Bone marrow (tissue), 2 donors: ENCODE results near the gene COG6.

ENCODE experiments used
- DNase-seq, 2 donors: peaks; one replicate each; lab custom pipeline; 2025; lab: John Stamatoyannopoulos, UW

Gene COG6

GRCh38 chr13:39770221-39771090 lies 115.0 kb downstream of the COG6 start:
- no peak for DNase-seq

DNA sequence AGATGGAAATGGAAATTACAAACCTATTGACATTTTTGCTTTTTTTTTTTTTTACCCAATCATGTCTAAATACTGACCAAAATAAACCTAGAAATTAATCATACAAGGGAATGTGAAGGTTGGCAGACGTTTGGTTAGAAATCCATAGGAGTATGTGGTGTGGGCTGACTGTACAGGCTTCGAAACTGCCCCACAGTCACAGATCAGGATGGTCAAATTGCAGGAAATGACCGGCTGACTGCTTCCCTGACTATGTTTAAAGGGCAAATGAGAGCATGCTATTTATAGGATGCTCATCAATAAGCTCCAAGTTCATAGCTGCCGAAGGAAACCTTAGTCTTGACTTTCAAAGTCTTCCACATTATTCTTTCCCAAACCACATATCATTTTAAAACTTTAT lies 118.4 kb downstream of the COG6 start:
- no peak for DNase-seq

GRCh38 chr13:39776439-39776838 lies 121.0 kb downstream of the COG6 start:
- no peak for DNase-seq

DNA sequence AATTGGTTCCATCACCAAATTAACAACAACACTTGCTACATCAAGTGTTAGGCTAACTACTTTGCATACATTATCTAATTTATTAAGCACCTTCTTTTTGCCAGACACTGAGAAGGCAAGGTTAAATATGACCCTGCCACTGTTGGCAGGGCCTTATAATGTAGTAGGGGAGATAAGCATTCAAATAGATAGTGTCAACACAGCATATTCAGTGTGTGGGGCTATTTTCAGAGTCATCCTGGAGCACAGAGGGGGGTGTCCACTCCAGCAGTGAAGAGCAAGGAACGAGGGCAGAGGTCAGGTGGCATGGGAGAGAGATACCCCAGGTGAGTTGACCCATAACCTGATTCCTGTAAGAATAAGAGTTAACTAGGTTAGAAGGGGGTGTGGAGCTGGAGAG lies 121.6 kb downstream of the COG6 start:
- no peak for DNase-seq

- DNase-seq: peak in 1 of 2 donors; percentile 62
Observed at GRCh38 chr13:39777527-39778061, 122.1 kb downstream of the COG6 start.

- DNase-seq: no peak
Observed at GRCh38 chr13:39779337-39780265, 124.1 kb downstream of the COG6 start.

- no peak for DNase-seq
Observed at GRCh38 chr13:39780711-39781110, 125.2 kb downstream of the COG6 start.

GRCh38 chr13:39781381-39781780 lies 125.9 kb downstream of the COG6 start:
- no peak for DNase-seq

DNA sequence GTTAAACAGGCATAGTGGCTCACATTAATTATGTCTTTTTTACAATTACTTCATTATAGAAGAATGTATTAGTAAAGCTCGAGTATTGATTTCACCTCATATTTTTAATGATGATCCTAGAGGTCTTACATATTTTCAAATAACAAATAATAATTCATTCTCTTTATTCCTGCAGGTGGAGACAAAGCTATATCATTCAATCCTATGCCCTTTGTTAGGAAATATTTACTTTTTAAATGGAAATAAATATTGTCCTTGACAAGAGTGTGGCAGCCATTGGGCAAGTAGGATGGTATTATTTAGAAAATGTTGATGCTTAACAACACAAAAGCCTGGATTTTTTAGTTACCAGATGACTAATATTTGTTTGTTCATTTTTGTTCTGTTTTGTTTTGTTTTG lies 127.6 kb downstream of the COG6 start:
- no peak for DNase-seq

GRCh38 chr13:39784347-39784746 lies 128.9 kb downstream of the COG6 start:
- no peak for DNase-seq

DNA sequence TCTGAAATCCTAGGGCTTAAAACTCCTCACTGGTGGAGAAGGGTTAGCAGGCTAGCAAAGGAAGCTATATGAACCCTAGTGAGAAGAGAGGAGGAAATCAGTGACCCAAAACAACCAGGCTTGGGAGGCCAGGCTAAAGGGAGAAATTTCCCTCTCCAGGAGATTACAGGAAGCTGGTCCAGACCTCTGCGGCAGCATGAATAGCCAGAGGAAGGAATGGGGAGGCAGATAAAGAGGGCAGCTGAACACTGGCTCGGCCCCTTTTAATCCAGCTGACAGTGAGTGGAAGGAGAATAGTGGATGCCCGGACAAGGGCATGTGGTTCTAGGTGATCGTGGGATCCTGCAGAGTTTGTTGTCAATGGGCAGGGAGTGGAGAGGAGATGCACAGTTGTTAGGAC lies 130.6 kb downstream of the COG6 start:
- DNase-seq: no peak

DNA sequence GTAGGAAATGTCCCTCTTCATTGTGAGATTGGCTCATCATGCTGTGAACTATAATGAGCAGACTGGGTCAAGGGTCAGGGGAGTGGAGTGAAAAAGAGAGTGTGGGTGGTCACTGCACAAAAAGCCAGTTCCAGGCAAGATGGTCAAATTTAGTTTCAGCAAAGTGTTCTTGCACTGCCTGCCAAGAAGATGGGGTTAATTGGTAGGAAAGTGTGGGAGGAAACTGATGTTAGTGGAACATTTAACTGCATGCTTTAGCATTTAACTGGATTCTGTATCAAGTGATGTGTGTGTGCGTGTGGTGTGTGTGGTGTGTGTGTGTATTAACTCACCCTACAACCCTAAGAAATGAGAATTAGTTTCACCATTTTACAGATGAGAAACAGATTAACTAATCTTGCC lies 131.6 kb downstream of the COG6 start:
- no peak for DNase-seq

- no peak for DNase-seq
Observed at GRCh38 chr13:39788102-39788501, 132.6 kb downstream of the COG6 start.

DNA sequence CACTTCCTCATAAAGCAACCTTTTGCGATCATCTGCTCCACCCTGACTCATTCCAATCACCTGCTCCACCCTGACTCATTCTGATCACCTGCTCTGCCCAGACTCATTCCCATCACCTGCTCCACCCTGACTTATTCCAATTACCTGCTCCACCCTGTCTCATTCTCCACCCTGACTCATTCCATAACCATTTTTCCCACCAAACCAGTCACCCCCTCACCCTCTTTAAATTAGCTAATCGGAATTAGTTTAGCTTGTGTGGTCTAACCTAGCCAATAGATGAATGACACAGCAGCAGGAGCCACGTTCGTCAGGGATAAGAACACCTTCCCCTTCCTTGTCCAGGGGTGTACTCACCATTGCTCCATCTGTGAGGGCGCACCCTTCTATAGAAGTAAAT lies 134.0 kb downstream of the COG6 start:
- no peak for DNase-seq
